Measurements from ENCODE around the gene IL19. TPM values are rescaled to one million over a fixed set of nuclear protein-coding genes. Genes with fewer than 3 reads are reported as not detected.

Gene IL19
- total RNA-seq, 1 donor from 2014 or later: not detected

- DNase-seq (ENCODE audit: extremely low spot score, unreplicated experiment): no peak
- H3K27ac Mint-ChIP-seq: no peak within 1 kb of the TSS
- H3K9me3 Mint-ChIP-seq: no peaks in the 10 kb centered on the region
- TF ChIP-seq CTCF (conservative IDR thresholded peaks at IDR 0.05): peak; percentile 79
- H3K4me3 Mint-ChIP-seq: no peak within 1 kb of the TSS
- H3K27me3 Mint-ChIP-seq: peaks cover 62% of the 10 kb centered on the region
- no peaks in the 10 kb centered on the region for H3K36me3 Mint-ChIP-seq
- no peaks in the 10 kb centered on the region for H3K4me1 Mint-ChIP-seq (ENCODE audit: unreplicated experiment)
Observed at GRCh38 chr1:206864939-206865671, 94.5 kb downstream of the IL19 start, which contains the start of gene IL20. Gene IL20 (plus strand): TSS chr1:206865623. CDS start chr1:206865853, 230 bp downstream.

GRCh38 chr1:206866062-206866461, 95.5 kb downstream of the IL19 start:
- TF ChIP-seq CTCF (conservative IDR thresholded peaks at IDR 0.05): no peak
- H3K27me3 Mint-ChIP-seq: peaks cover 58% of the 10 kb centered on the region
- H3K36me3 Mint-ChIP-seq: no peaks in the 10 kb centered on the region
- no peaks in the 10 kb centered on the region for H3K4me1 Mint-ChIP-seq (ENCODE audit: unreplicated experiment)
- no peak overlapping the region for H3K27ac Mint-ChIP-seq
- H3K4me3 Mint-ChIP-seq: no peak overlapping the region
- no peak for DNase-seq (ENCODE audit: extremely low spot score, unreplicated experiment)
- no peaks in the 10 kb centered on the region for H3K9me3 Mint-ChIP-seq

GRCh38 chr1:206867239-206867638, 96.7 kb downstream of the IL19 start:
- H3K36me3 Mint-ChIP-seq: no peaks in the 10 kb centered on the region
- H3K27ac Mint-ChIP-seq: no peak overlapping the region
- peaks cover 55% of the 10 kb centered on the region for H3K27me3 Mint-ChIP-seq
- H3K4me3 Mint-ChIP-seq: no peak overlapping the region
- H3K9me3 Mint-ChIP-seq: peaks cover 3% of the 10 kb centered on the region
- no peak for DNase-seq (ENCODE audit: extremely low spot score, unreplicated experiment)
- TF ChIP-seq CTCF (conservative IDR thresholded peaks at IDR 0.05): no peak
- no peaks in the 10 kb centered on the region for H3K4me1 Mint-ChIP-seq (ENCODE audit: unreplicated experiment)

GRCh38 chr1:206867716-206868115, 97.1 kb downstream of the IL19 start:
- H3K27ac Mint-ChIP-seq: no peak overlapping the region
- no peak overlapping the region for H3K4me3 Mint-ChIP-seq
- peaks cover 4% of the 10 kb centered on the region for H3K9me3 Mint-ChIP-seq
- TF ChIP-seq CTCF (conservative IDR thresholded peaks at IDR 0.05): no peak
- no peaks in the 10 kb centered on the region for H3K4me1 Mint-ChIP-seq (ENCODE audit: unreplicated experiment)
- no peaks in the 10 kb centered on the region for H3K36me3 Mint-ChIP-seq
- H3K27me3 Mint-ChIP-seq: peaks cover 55% of the 10 kb centered on the region
- DNase-seq (ENCODE audit: extremely low spot score, unreplicated experiment): no peak

GRCh38 chr1:206868264-206868663, 97.7 kb downstream of the IL19 start:
- Mint-ChIP-seq H3K9me3 (peaks cover 4% of the 10 kb centered on the region), H3K4me3 (no peak overlapping the region), H3K27me3 (peaks cover 49% of the 10 kb centered on the region)

More at GRCh38 chr1:206868264-206868663, 97.7 kb downstream of the IL19 start:
- no peaks in the 10 kb centered on the region for H3K36me3 Mint-ChIP-seq
- H3K4me1 Mint-ChIP-seq (ENCODE audit: unreplicated experiment): no peaks in the 10 kb centered on the region
- TF ChIP-seq CTCF (conservative IDR thresholded peaks at IDR 0.05): no peak
- DNase-seq (ENCODE audit: extremely low spot score, unreplicated experiment): no peak
- no peak overlapping the region for H3K27ac Mint-ChIP-seq
